Activated naive CD8-positive, alpha-beta T cell (primary cell): ENCODE data around the gene MAPK8.

Source experiments
- H3K27ac Mint-ChIP-seq: one replicate; pipeline ENCODE4 v1.8.0; 2021; ENCODE audit warnings: mixed read lengths
- H3K27me3 Mint-ChIP-seq: one replicate; pipeline ENCODE4 v1.8.0; 2021; ENCODE audit warnings: mixed read lengths
- H3K36me3 Mint-ChIP-seq: one replicate; pipeline ENCODE4 v1.8.0; 2021; ENCODE audit warnings: mixed read lengths
- H3K4me1 Mint-ChIP-seq: one replicate; pipeline ENCODE4 v1.8.0; 2021; ENCODE audit warnings: low read depth, mixed read lengths
- H3K4me3 Mint-ChIP-seq: one replicate; pipeline ENCODE4 v1.8.0; 2021; ENCODE audit warnings: mild to moderate bottlenecking, mixed read lengths
- H3K9me3 Mint-ChIP-seq: one replicate; pipeline ENCODE4 v1.8.0; 2021; ENCODE audit warnings: low read depth, mixed read lengths

MAPK8 gene

GRCh38 chr10:48306870-48307710 is 613 bp downstream of the MAPK8 start:
- Mint-ChIP-seq H3K9me3 (peaks cover 2% of the 10 kb centered on the region), H3K4me1 (peaks cover 41% of the 10 kb centered on the region), H3K27ac (peak overlapping the region; percentile 80), H3K27me3 (no peaks in the 10 kb centered on the region), H3K4me3 (peak overlapping the region; percentile 88), H3K36me3 (no peaks in the 10 kb centered on the region)

DNA sequence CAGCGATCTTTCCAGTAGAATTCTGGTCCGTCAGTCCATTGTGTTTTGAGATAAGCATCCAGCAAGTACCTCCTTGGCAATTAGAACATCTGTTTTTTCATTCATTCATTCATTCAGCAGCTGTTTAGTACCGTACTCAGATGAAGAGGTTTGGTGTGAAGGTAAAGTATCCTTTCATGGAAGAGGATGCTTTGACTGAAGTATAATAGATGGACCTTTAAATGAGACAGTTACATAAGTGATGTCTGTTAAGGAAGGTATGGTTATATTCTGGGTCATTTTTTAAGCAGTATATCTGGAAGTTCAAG is 1.2 kb downstream of the MAPK8 start:
- no peaks in the 10 kb centered on the region for H3K36me3 Mint-ChIP-seq
- peaks cover 2% of the 10 kb centered on the region for H3K9me3 Mint-ChIP-seq
- peaks cover 46% of the 10 kb centered on the region for H3K4me1 Mint-ChIP-seq

DNA sequence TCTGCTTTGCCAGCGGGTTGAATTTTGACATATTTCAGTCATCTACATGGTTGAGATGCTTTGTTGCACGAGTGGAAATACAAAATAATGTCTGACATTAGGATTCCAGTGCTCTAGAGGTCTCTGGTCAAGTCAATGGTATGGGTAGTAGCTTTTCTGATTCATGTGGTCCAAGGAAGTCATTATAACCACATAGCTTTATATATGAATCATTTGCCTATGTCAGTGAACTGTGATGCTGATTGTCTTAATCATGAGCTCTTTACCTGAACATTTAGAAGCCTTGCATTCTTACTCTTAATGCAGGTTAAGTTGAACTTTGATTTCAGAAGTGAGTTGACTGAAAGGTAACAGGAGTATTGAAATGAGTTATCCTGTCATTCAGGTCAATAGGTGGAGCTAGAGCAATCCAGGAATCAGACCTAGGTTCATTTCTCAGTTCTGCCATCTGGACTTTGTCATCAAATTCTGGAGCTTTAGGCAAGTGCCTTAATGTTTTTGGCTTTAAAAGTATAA is 3.3 kb downstream of the MAPK8 start:
- Mint-ChIP-seq H3K4me3 (peak overlapping the region; percentile 15), H3K4me1 (peaks cover 63% of the 10 kb centered on the region), H3K27ac (peak overlapping the region; percentile 2), H3K36me3 (no peaks in the 10 kb centered on the region), H3K27me3 (no peaks in the 10 kb centered on the region), H3K9me3 (peaks cover 2% of the 10 kb centered on the region)

More for the DNA sequence above, 1.2 kb downstream of the MAPK8 start:
- Mint-ChIP-seq H3K27ac (peak overlapping the region; percentile 80), H3K27me3 (no peaks in the 10 kb centered on the region), H3K4me3 (peak overlapping the region; percentile 88)

- H3K4me3 Mint-ChIP-seq, result no peak overlapping the region
- peaks cover 53% of the 10 kb centered on the region for H3K4me1 Mint-ChIP-seq
- H3K27ac Mint-ChIP-seq, result no peak overlapping the region
- no peaks in the 10 kb centered on the region for H3K27me3 Mint-ChIP-seq
- no peaks in the 10 kb centered on the region for H3K9me3 Mint-ChIP-seq
- no peaks in the 10 kb centered on the region for H3K36me3 Mint-ChIP-seq
Observed at GRCh38 chr10:48314107-48314506, 7.6 kb downstream of the MAPK8 start.

- H3K4me3 Mint-ChIP-seq, result no peak overlapping the region
- no peaks in the 10 kb centered on the region for H3K27me3 Mint-ChIP-seq
- H3K9me3 Mint-ChIP-seq, result no peaks in the 10 kb centered on the region
- H3K27ac Mint-ChIP-seq, result no peak overlapping the region
- H3K36me3 Mint-ChIP-seq, result no peaks in the 10 kb centered on the region
- H3K4me1 Mint-ChIP-seq, result peaks cover 43% of the 10 kb centered on the region
Observed at GRCh38 chr10:48316236-48316635, 9.8 kb downstream of the MAPK8 start.

GRCh38 chr10:48317321-48317990 is 11.0 kb downstream of the MAPK8 start:
- Mint-ChIP-seq H3K27ac (no peak overlapping the region), H3K4me1 (peaks cover 41% of the 10 kb centered on the region), H3K36me3 (peaks cover 4% of the 10 kb centered on the region), H3K4me3 (no peak overlapping the region), H3K9me3 (no peaks in the 10 kb centered on the region), H3K27me3 (no peaks in the 10 kb centered on the region)

- H3K36me3 Mint-ChIP-seq, result peaks cover 15% of the 10 kb centered on the region
- H3K27ac Mint-ChIP-seq, result no peak overlapping the region
Observed at GRCh38 chr10:48322017-48322416, 15.5 kb downstream of the MAPK8 start.

GRCh38 chr10:48324580-48324979 is 18.1 kb downstream of the MAPK8 start:
- no peaks in the 10 kb centered on the region for H3K9me3 Mint-ChIP-seq
- peaks cover 67% of the 10 kb centered on the region for H3K4me1 Mint-ChIP-seq
- no peak overlapping the region for H3K27ac Mint-ChIP-seq
- no peak overlapping the region for H3K4me3 Mint-ChIP-seq
- peaks cover 17% of the 10 kb centered on the region for H3K36me3 Mint-ChIP-seq
- no peaks in the 10 kb centered on the region for H3K27me3 Mint-ChIP-seq

More at GRCh38 chr10:48322017-48322416, 15.5 kb downstream of the MAPK8 start:
- Mint-ChIP-seq H3K4me3 (no peak overlapping the region), H3K9me3 (no peaks in the 10 kb centered on the region), H3K4me1 (peaks cover 49% of the 10 kb centered on the region), H3K27me3 (no peaks in the 10 kb centered on the region)

DNA sequence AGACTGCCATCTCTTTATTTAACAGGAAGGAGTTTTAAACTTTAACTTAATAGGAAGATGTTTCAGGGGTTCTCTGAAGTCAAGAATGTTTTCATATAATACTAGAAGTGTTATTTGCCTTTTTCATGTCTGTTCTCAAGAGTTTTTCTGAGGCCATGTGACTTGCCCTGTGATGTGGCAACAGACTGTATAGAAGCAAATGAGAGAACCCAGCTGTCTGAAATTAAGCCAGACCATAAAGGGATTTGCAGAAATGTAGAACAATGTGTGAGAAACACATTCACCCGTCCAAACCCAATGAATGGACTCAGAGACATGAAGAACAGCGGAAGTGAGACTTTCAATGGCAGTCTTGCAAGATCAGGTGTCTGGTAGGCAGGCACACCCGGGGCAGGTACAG is 23.8 kb downstream of the MAPK8 start:
- H3K27ac Mint-ChIP-seq, result no peak overlapping the region
- H3K4me1 Mint-ChIP-seq, result peaks cover 55% of the 10 kb centered on the region
- peaks cover 20% of the 10 kb centered on the region for H3K36me3 Mint-ChIP-seq
- peaks cover 5% of the 10 kb centered on the region for H3K9me3 Mint-ChIP-seq
- H3K4me3 Mint-ChIP-seq, result peak overlapping the region; percentile 35
- no peaks in the 10 kb centered on the region for H3K27me3 Mint-ChIP-seq

- peaks cover 17% of the 10 kb centered on the region for H3K36me3 Mint-ChIP-seq
- H3K27me3 Mint-ChIP-seq, result no peaks in the 10 kb centered on the region
- peaks cover 5% of the 10 kb centered on the region for H3K9me3 Mint-ChIP-seq
- H3K27ac Mint-ChIP-seq, result no peak overlapping the region
- no peak overlapping the region for H3K4me3 Mint-ChIP-seq
- H3K4me1 Mint-ChIP-seq, result peaks cover 48% of the 10 kb centered on the region
Observed at GRCh38 chr10:48331436-48331835, 25.0 kb downstream of the MAPK8 start.

GRCh38 chr10:48332166-48332870 is 25.8 kb downstream of the MAPK8 start:
- Mint-ChIP-seq H3K27me3 (no peaks in the 10 kb centered on the region), H3K36me3 (peaks cover 14% of the 10 kb centered on the region), H3K4me1 (peaks cover 40% of the 10 kb centered on the region), H3K4me3 (no peak overlapping the region), H3K27ac (no peak overlapping the region), H3K9me3 (peaks cover 5% of the 10 kb centered on the region)

DNA sequence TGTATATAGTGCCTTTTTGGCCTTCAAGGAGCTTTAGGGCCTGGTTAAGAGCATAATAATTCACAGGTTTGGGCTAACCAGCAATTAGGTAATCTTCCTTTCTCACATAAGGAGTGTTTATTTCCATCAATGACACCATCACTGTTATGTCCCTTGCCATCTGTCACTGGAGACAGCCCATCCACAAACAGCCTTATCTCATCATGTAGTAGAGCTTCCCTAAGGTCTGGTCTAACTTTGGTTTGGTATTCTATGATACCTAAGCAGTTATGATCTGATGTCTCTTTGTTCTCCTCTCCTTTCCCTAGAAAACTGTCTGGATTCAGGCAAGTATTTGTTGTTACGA is 26.4 kb downstream of the MAPK8 start:
- Mint-ChIP-seq H3K4me3 (no peak overlapping the region), H3K27me3 (no peaks in the 10 kb centered on the region), H3K27ac (no peak overlapping the region), H3K4me1 (peaks cover 36% of the 10 kb centered on the region), H3K9me3 (peaks cover 5% of the 10 kb centered on the region), H3K36me3 (peaks cover 16% of the 10 kb centered on the region)

- no peak overlapping the region for H3K27ac Mint-ChIP-seq
- H3K9me3 Mint-ChIP-seq, result peaks cover 14% of the 10 kb centered on the region
- no peaks in the 10 kb centered on the region for H3K27me3 Mint-ChIP-seq
- H3K36me3 Mint-ChIP-seq, result peaks cover 24% of the 10 kb centered on the region
- H3K4me1 Mint-ChIP-seq, result peaks cover 30% of the 10 kb centered on the region
- no peak overlapping the region for H3K4me3 Mint-ChIP-seq
Observed at GRCh38 chr10:48333856-48334255, 27.4 kb downstream of the MAPK8 start.

- peaks cover 26% of the 10 kb centered on the region for H3K36me3 Mint-ChIP-seq
Observed at GRCh38 chr10:48335788-48336187, 29.3 kb downstream of the MAPK8 start.

DNA sequence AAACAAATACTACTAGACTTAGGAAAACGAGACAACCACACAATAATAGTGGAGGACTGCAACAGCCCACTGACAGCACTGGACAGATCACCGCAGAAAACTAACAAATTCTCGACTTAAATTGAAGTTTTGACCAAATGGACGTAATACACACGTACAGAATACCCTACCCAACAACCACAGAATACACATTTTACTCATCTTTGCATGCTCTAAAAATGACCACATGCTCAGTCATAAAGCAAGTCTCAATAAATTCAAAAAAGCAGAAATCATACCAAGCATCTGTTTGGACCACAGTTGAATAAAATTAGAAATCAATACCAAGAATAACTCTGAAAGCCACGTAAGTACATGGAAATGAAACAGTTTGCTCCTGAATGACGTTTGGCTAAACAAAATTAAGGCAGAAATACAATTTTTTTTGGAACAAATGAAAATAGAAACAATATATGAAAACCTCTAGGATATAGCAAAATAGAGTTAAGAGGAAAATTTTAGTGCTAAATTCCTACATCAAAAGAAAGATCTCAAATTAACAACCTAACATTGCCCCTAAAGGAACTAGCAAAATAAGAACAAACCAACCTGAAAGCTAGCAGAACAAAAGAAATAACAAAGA is 30.6 kb downstream of the MAPK8 start:
- Mint-ChIP-seq H3K27ac (no peak overlapping the region), H3K9me3 (peaks cover 19% of the 10 kb centered on the region), H3K4me1 (peaks cover 16% of the 10 kb centered on the region), H3K4me3 (no peak overlapping the region), H3K36me3 (peaks cover 24% of the 10 kb centered on the region), H3K27me3 (no peaks in the 10 kb centered on the region)

More at GRCh38 chr10:48335788-48336187, 29.3 kb downstream of the MAPK8 start:
- Mint-ChIP-seq H3K9me3 (peaks cover 16% of the 10 kb centered on the region), H3K27ac (no peak overlapping the region), H3K4me1 (peaks cover 23% of the 10 kb centered on the region), H3K27me3 (no peaks in the 10 kb centered on the region), H3K4me3 (no peak overlapping the region)
